GM18867 (cell line): ENCODE measurements around the gene ITGA4.
"Not testable (repeated sequence)": the region's sequence is repeated elsewhere in the genome, so short reads cannot be mapped to it uniquely, and the experiment has no call there.

Experiments
- ATAC-seq: cut with Tn5 transposase; IDR thresholded peaks from one replicate; pipeline ENCODE4 v1.9.1; 2021; ENCODE audit warnings: mild to moderate bottlenecking, moderate library complexity; ENCODE audit not compliant: unreplicated experiment

ITGA4 gene

GRCh38 chr2:181457121-181457740 is at the start of gene ITGA4:
Gene ITGA4 (plus strand): TSS chr2:181457386. CDS start chr2:181457655, 269 bp downstream.
- ATAC-seq: peak; percentile 77

- no peak for ATAC-seq
These were observed 48.3 kb upstream of the ITGA4 start for GRCh38 chr2:181408861-181409260.

- peak; percentile 91 for ATAC-seq
These were observed 45.9 kb upstream of the ITGA4 start for GRCh38 chr2:181411105-181411849.

- ATAC-seq: no peak
These were observed 37.9 kb upstream of the ITGA4 start for GRCh38 chr2:181419129-181419855.

- ATAC-seq: peak; percentile 39
These were observed 36.7 kb upstream of the ITGA4 start for GRCh38 chr2:181420259-181421130.

- ATAC-seq: peak; percentile 37
These were observed 36.1 kb upstream of the ITGA4 start for GRCh38 chr2:181421131-181421458.

GRCh38 chr2:181421464-181421863 is 35.7 kb upstream of the ITGA4 start:
- no peak for ATAC-seq

- no peak for ATAC-seq
These were observed 30.5 kb upstream of the ITGA4 start for GRCh38 chr2:181426672-181427071.

- no peak for ATAC-seq
These were observed 26.6 kb upstream of the ITGA4 start for GRCh38 chr2:181430406-181431118.

GRCh38 chr2:181431674-181432073 is 25.5 kb upstream of the ITGA4 start:
- ATAC-seq: no peak

GRCh38 chr2:181438261-181438660 is 18.9 kb upstream of the ITGA4 start:
- ATAC-seq: no peak

- ATAC-seq: no peak
These were observed 16.8 kb upstream of the ITGA4 start for GRCh38 chr2:181440344-181440743.

GRCh38 chr2:181440919-181441318 is 16.3 kb upstream of the ITGA4 start:
- ATAC-seq: no peak

- ATAC-seq: no peak
These were observed 15.5 kb upstream of the ITGA4 start for GRCh38 chr2:181441670-181442069.

- no peak for ATAC-seq
These were observed 12.5 kb upstream of the ITGA4 start for GRCh38 chr2:181444654-181445053.

GRCh38 chr2:181446985-181447384 is 10.2 kb upstream of the ITGA4 start:
- ATAC-seq: no peak

GRCh38 chr2:181449278-181449677 is 7.9 kb upstream of the ITGA4 start:
- ATAC-seq: not testable (repeated sequence)

GRCh38 chr2:181454686-181455450 is 2.3 kb upstream of the ITGA4 start:
- ATAC-seq: no peak

GRCh38 chr2:181456660-181457120 is 496 bp upstream of the ITGA4 start:
- ATAC-seq: peak; percentile 76
